Measurements from ENCODE around the gene CACNG8. TPM values are rescaled to one million over a fixed set of nuclear protein-coding genes. Genes with fewer than 3 reads are reported as not detected.
A peak's percentile ranks its signal among the peaks of the same experiment; 100 is the strongest.

The CACNG8 gene
- total RNA-seq, 2 donors from 2014 or later: 0.48 to 4.8 TPM

- no peak overlapping the region for H3K27ac Mint-ChIP-seq
- Histone ChIP-seq H3K4me3 (ENCODE audit: low read length) (no peak overlapping the region), H3K9me3 (ENCODE audit: control insufficient read depth, low read length) (no peaks in the 10 kb centered on the region), H3K4me1 (ENCODE audit: control insufficient read depth, insufficient read depth, low read length) (no peaks in the 10 kb centered on the region), H3K27me3 (ENCODE audit: control insufficient read depth, insufficient read depth, low read length, poor library complexity, severe bottlenecking) (no peaks in the 10 kb centered on the region), H3K36me3 (ENCODE audit: control insufficient read depth, insufficient read depth, low read length) (no peaks in the 10 kb centered on the region), H3K9ac (ENCODE audit: extremely low read depth, low read length, poor library complexity, severe bottlenecking) (no peak overlapping the region), H3K27ac (ENCODE audit: low read depth, low read length) (no peak overlapping the region)
- H3K27me3 Mint-ChIP-seq (ENCODE audit: insufficient read depth): peaks cover 17% of the 10 kb centered on the region
- no peak overlapping the region for H3K4me3 Mint-ChIP-seq
- peaks cover 7% of the 10 kb centered on the region for H3K4me1 Mint-ChIP-seq
- WGBS, 2 experiments (ENCODE audit: insufficient coverage in 1 of 2, insufficient read length in 1 of 2): 91 to 93% methylated on average over 8 of the region's 8 CpGs
- no peak for DNase-seq
- no peak for TF ChIP-seq CTCF (conservative IDR thresholded peaks at IDR 0.05)
- no peaks in the 10 kb centered on the region for H3K36me3 Mint-ChIP-seq (ENCODE audit: low read depth)
- no peaks in the 10 kb centered on the region for H3K9me3 Mint-ChIP-seq
Observed at GRCh38 chr19:54009440-54009839, 46.7 kb downstream of the CACNG8 start.

GRCh38 chr19:54010474-54010873, 47.7 kb downstream of the CACNG8 start:
- no peak overlapping the region for H3K4me3 ChIP-seq (ENCODE audit: low read length)
- DNase-seq: no peak
- no peaks in the 10 kb centered on the region for H3K9me3 Mint-ChIP-seq
- H3K27ac ChIP-seq (ENCODE audit: low read depth, low read length): no peak overlapping the region
- H3K27me3 Mint-ChIP-seq (ENCODE audit: insufficient read depth): peaks cover 19% of the 10 kb centered on the region
- no peaks in the 10 kb centered on the region for H3K36me3 ChIP-seq (ENCODE audit: control insufficient read depth, insufficient read depth, low read length)
- H3K9ac ChIP-seq (ENCODE audit: extremely low read depth, low read length, poor library complexity, severe bottlenecking): no peak overlapping the region
- no peak for TF ChIP-seq CTCF (conservative IDR thresholded peaks at IDR 0.05)
- H3K4me1 ChIP-seq (ENCODE audit: control insufficient read depth, insufficient read depth, low read length): no peaks in the 10 kb centered on the region
- H3K4me3 Mint-ChIP-seq: no peak overlapping the region
- H3K4me1 Mint-ChIP-seq: peaks cover 11% of the 10 kb centered on the region
- no peaks in the 10 kb centered on the region for H3K27me3 ChIP-seq (ENCODE audit: control insufficient read depth, insufficient read depth, low read length, poor library complexity, severe bottlenecking)
- 95 to 100% methylated on average over 1 to 5 of the region's 6 CpGs for WGBS, 2 experiments (ENCODE audit: insufficient coverage in 1 of 2, insufficient read length in 1 of 2)
- H3K9me3 ChIP-seq (ENCODE audit: control insufficient read depth, low read length): no peaks in the 10 kb centered on the region
- H3K36me3 Mint-ChIP-seq (ENCODE audit: low read depth): no peaks in the 10 kb centered on the region
- H3K27ac Mint-ChIP-seq: no peak overlapping the region

GRCh38 chr19:54011507-54012211, 48.9 kb downstream of the CACNG8 start:
- H3K36me3 ChIP-seq (ENCODE audit: control insufficient read depth, insufficient read depth, low read length): no peaks in the 10 kb centered on the region
- Mint-ChIP-seq H3K27ac (no peak overlapping the region), H3K4me1 (peaks cover 11% of the 10 kb centered on the region), H3K36me3 (ENCODE audit: low read depth) (no peaks in the 10 kb centered on the region), H3K27me3 (ENCODE audit: insufficient read depth) (peaks cover 28% of the 10 kb centered on the region), H3K9me3 (no peaks in the 10 kb centered on the region), H3K4me3 (no peak overlapping the region)
- H3K27me3 ChIP-seq (ENCODE audit: control insufficient read depth, insufficient read depth, low read length, poor library complexity, severe bottlenecking): no peaks in the 10 kb centered on the region
- no peaks in the 10 kb centered on the region for H3K4me1 ChIP-seq (ENCODE audit: control insufficient read depth, insufficient read depth, low read length)
- no peaks in the 10 kb centered on the region for H3K9me3 ChIP-seq (ENCODE audit: control insufficient read depth, low read length)
- TF ChIP-seq CTCF (conservative IDR thresholded peaks at IDR 0.05): no peak
- no peak overlapping the region for H3K27ac ChIP-seq (ENCODE audit: low read depth, low read length)
- 65 to 67% methylated on average over 18 to 36 of the region's 36 CpGs for WGBS, 2 experiments (ENCODE audit: insufficient coverage in 1 of 2, insufficient read length in 1 of 2)
- no peak overlapping the region for H3K4me3 ChIP-seq (ENCODE audit: low read length)
- DNase-seq: peak; percentile 76
- H3K9ac ChIP-seq (ENCODE audit: extremely low read depth, low read length, poor library complexity, severe bottlenecking): no peak overlapping the region
